Uterus (tissue), 2 donors: ENCODE data around the gene TEX2.
"Not testable (repeated sequence)": the region's sequence is repeated elsewhere in the genome, so short reads cannot be mapped to it uniquely, and the experiment has no call there.

Experiments
- POLR2A ChIP-seq, 2 donors: fragments of 450-650 bp; IDR thresholded peaks; one replicate each; pipeline ENCODE4 v1.6.1; 2016; ENCODE audit warnings: antibody characterized with exemption in 2 of 2, mild to moderate bottlenecking in 1 of 2, moderate library complexity in 1 of 2
- TF ChIP-seq, protein P1 (sequence below), 4 experiments: fragments of 200-600 bp in 2 of 4; fragments of 450-650 bp in 2 of 4; sonication (generic) in 2 of 4; IDR thresholded peaks; one replicate each; pipeline ENCODE4 v1.5.1; 2016 to 2019; ENCODE audit warnings: antibody characterized with exemption in 4 of 4, mild to moderate bottlenecking in 2 of 4, moderate library complexity in 1 of 4

DNA sequence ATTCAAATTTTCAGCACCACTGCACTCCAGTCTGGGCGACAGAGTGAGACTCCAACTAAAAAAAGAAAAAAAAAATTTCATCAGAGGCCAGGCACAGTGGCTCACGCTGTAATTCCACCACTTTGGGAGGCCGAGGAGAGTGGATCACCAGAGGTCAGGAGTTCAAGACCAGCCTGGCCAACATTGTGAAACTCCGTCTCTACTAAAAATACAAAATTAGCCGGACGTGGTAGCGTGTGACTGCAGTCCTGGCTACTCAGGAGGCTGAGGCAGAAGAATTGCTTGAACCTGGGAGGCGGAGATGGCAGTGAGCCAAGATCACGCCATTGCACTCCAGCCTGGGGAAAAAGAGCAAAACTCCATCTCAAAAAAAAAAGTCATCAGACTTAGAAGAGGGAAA is 77.5 kb downstream of the TEX2 start:
- TF ChIP-seq, protein P1, sequence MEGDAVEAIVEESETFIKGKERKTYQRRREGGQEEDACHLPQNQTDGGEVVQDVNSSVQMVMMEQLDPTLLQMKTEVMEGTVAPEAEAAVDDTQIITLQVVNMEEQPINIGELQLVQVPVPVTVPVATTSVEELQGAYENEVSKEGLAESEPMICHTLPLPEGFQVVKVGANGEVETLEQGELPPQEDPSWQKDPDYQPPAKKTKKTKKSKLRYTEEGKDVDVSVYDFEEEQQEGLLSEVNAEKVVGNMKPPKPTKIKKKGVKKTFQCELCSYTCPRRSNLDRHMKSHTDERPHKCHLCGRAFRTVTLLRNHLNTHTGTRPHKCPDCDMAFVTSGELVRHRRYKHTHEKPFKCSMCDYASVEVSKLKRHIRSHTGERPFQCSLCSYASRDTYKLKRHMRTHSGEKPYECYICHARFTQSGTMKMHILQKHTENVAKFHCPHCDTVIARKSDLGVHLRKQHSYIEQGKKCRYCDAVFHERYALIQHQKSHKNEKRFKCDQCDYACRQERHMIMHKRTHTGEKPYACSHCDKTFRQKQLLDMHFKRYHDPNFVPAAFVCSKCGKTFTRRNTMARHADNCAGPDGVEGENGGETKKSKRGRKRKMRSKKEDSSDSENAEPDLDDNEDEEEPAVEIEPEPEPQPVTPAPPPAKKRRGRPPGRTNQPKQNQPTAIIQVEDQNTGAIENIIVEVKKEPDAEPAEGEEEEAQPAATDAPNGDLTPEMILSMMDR (IDR thresholded peaks at IDR 0.05): not testable (repeated sequence)
- not testable (repeated sequence) for TF ChIP-seq POLR2A (IDR thresholded peaks at IDR 0.05)
